Stimulated activated CD8-positive, alpha-beta memory T cell treated with anti-CD3 and anti-CD28 coated beads, Interleukin-12 subunit alpha, Interleukin-12 subunit beta, amount 100 ng/mL, for 4 hours (primary cell): Measurements from ENCODE around the gene E2F6.
A peak's percentile ranks its signal among the peaks of the same experiment; 100 is the strongest.

ENCODE experiments used
- DNase-seq: peaks from one replicate; pipeline ENCODE4 v3.0.0-alpha.2; 2020; ENCODE audit warnings: low read depth

Gene E2F6

DNA sequence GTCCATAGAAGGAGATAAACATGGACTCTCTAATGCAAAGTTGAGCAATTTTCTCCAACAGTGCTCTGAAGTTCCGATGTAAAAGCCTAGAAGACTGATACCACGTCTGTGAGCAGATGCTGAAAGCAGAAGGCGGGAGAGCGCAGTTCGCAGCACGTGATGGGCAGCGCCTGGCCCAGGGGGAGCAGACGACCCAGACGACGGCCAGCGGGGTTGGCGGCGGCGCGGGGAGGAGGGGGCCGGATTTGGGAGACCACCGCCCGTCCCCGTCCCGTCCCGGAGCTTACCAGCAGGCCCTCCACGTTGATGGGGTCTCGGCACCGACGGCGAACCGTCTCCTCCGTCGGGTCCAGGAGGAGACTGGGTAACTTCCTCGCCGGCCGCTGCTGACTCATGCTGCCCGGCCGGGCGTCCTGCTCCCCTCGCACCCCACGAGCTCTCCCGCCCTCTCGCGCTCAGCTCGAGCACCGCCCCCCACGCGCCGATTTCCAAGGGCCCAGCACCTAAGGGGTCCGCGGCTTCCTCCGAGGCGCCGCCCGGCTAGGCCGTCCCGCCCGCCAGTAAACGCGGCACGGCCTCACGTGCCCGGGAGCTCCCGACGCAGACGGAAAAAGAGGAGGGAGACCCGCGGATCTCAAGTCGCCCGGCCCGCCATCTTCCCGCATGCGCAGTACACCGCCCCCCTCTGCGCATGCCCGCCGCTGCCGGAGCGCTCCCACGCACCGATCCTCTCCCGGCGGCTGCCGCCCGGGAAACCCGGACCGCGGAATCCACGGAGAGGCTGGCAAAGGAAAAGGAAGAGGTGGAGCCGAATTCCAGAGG is at the start of gene E2F6:
Gene E2F6, minus strand, starts transcription at position 677 of the 822 bp plus-strand sequence. Its CDS starts 282 bp downstream, at position 395.
- DNase-seq, result peak; percentile 84

DNA sequence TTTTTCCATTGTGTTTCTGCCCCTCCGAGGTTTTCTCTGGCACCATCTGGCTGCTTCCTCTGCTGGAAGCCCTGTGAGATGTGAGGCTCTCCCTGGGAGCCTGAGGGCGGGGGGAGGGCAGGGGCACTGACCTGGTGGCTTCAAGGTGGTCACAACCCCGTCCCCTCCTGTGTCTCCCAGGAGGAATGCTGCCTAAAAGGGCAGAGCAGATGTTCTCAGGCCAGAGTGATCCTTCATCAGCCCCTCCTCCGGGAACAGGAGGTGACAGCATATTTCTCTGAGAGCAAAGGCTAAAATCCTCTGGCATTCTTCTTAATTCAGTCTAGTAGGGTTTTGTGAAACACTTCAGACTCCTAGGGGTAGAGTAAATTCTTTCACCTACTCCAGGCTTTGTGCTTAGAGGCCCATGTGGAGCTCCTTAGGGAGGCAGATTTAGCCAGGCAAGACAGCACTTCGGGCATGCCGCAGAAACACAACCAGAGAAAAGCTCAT is 49.6 kb upstream of the E2F6 start:
- no peak for DNase-seq

- no peak for DNase-seq
These were observed 48.9 kb upstream of the E2F6 start for GRCh38 chr2:11514904-11515303.

GRCh38 chr2:11514081-11514730 is 48.2 kb upstream of the E2F6 start:
- DNase-seq, result no peak

DNA sequence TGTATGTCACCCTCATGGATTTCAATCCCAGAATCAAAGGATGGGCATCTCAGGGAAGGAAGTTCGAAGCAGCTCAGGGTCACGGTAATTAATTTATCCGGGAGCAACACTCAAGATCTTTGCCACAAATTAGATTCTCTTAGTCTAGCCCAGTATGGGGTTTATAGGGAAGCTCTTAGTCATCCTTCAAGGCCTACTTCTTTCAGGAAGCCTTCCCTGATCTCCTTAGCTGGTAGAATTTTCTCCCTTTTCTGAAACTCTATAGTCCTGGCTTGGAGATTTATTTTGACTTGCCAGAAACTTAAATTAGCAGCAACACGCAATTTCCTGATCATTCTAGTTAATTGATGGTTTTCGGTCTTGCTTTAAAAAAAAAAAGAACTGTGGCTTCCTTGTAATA is 47.4 kb upstream of the E2F6 start:
- no peak for DNase-seq

- DNase-seq, result no peak
These were observed 46.5 kb upstream of the E2F6 start for GRCh38 chr2:11512431-11512830.

- DNase-seq, result no peak
These were observed 43.8 kb upstream of the E2F6 start for GRCh38 chr2:11509657-11510360.

GRCh38 chr2:11508279-11508678 is 42.3 kb upstream of the E2F6 start:
- no peak for DNase-seq

DNA sequence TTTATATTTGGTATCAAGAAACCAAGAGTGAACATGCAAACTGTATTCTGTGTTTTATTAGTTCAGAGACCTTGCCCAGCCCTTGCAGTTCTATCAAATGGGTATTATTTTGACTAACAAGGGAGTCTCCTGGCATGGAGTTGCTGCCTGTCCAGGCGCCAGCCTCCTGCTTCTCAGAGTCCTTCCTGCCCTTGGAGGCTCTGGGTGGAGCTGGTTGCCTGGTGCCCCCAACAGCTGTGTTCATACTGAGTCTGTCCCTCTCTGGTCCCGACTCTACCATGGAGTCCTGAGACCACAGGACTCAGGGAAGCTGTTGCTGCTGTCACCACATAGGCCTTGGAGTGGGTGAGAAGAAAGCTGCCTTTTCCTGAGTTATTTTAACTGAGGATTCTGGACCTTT is 41.6 kb upstream of the E2F6 start:
- DNase-seq, result no peak

- no peak for DNase-seq
These were observed 40.6 kb upstream of the E2F6 start for GRCh38 chr2:11506611-11506969.

- no peak for DNase-seq
These were observed 40.0 kb upstream of the E2F6 start for GRCh38 chr2:11505652-11506610.

GRCh38 chr2:11503354-11503927 is 37.5 kb upstream of the E2F6 start:
- DNase-seq, result no peak

GRCh38 chr2:11502740-11503292 is 36.9 kb upstream of the E2F6 start:
- no peak for DNase-seq

DNA sequence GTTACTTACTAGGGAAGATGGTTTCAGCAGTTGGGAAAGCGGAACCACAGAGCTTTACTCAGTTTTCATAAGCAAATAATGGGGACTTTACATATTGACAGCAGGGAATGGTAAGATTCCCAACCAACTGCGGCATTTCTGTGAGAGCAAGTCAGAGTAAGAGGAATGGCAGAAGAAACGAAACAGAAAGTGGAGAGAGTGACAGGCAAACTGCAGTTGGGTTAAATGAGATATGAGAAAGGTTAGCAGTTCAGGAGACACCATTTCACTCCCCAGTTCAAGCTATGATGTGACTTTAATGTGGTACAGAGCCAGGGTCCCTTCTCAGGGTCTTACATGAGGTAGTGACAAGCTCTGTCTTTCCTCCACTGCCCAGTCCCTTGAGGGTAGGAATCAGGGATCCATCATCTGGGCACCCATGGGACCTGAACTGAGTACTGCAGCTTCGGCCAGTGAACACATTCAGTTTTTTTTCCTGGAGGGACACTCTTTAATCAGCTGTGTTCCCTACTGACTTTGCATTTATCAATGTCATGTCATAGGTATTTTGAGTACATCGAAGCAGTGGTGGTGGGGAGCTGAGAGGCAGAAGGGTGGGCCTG is 34.8 kb upstream of the E2F6 start:
- DNase-seq, result no peak

- no peak for DNase-seq
These were observed 33.3 kb upstream of the E2F6 start for GRCh38 chr2:11499081-11499743.

- DNase-seq, result no peak
These were observed 32.6 kb upstream of the E2F6 start for GRCh38 chr2:11498543-11499034.

DNA sequence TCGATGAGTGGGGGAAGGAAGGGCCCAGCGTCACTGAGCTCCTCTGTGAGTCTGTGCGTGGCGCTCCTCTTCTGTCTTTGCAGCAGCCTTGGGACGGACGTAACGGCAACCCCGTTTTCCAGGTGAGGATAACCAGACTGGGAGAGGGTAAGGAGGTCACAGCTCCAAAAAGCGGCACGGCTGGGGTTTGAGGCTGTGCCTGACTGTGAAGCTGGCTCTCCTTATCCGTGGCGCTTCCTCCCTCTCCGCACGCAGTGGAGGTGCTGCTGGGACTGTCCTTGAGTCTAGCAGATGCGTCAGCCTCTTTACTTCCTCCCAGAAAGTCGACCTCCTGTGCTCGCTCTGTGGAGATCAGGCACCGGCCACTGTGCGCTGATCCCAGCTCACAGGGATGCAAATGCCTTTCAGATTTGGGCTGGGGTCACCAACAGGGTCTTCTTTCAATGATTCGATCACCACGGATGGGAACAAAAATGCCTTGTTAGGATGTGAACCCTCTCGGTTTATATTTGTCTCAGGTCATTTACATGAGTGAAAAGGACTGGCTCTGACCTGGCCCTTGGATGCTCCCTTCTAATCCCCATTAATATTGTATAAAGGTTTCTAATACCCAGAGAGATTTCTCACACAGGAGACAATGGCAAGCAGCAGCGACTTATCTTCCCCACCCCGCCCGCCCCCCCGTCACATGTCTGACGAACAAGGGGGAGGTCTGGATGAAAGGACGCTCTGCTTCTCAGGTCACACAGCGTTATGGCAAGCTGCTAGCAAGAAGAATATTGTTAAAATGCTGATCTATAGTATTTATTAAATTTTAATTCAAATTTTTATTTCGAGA is 30.1 kb upstream of the E2F6 start:
- no peak for DNase-seq

- no peak for DNase-seq
These were observed 28.3 kb upstream of the E2F6 start for GRCh38 chr2:11494310-11494709.

GRCh38 chr2:11493282-11493681 is 27.3 kb upstream of the E2F6 start:
- DNase-seq, result no peak
